ENCODE data around the gene TMEM51. TPM values are rescaled to one million over a fixed set of nuclear protein-coding genes. Genes with fewer than 3 reads are reported as not detected.

The TMEM51 gene
- total RNA-seq, 1 donor from 2014 or later, result 0.81 TPM

- H3K4me3 Mint-ChIP-seq (ENCODE audit: unreplicated experiment), result no peak overlapping the region
- H3K27me3 Mint-ChIP-seq (ENCODE audit: unreplicated experiment), result peaks cover 2% of the 10 kb centered on the region
- H3K9me3 Mint-ChIP-seq (ENCODE audit: unreplicated experiment), result no peaks in the 10 kb centered on the region
- no peak for DNase-seq (ENCODE audit: extremely low spot score, unreplicated experiment)
- no peaks in the 10 kb centered on the region for H3K36me3 Mint-ChIP-seq (ENCODE audit: unreplicated experiment)
- H3K27ac Mint-ChIP-seq (ENCODE audit: unreplicated experiment), result no peak overlapping the region
- no peak for TF ChIP-seq CTCF (IDR thresholded peaks at IDR 0.05)
- peaks cover 15% of the 10 kb centered on the region for H3K4me1 Mint-ChIP-seq (ENCODE audit: unreplicated experiment)
Observed at GRCh38 chr1:15156807-15157380, 3.3 kb downstream of the TMEM51 start.

- Mint-ChIP-seq H3K4me1 (ENCODE audit: unreplicated experiment) (peaks cover 12% of the 10 kb centered on the region), H3K9me3 (ENCODE audit: unreplicated experiment) (no peaks in the 10 kb centered on the region), H3K4me3 (ENCODE audit: unreplicated experiment) (no peak overlapping the region), H3K27me3 (ENCODE audit: unreplicated experiment) (no peaks in the 10 kb centered on the region), H3K36me3 (ENCODE audit: unreplicated experiment) (no peaks in the 10 kb centered on the region), H3K27ac (ENCODE audit: unreplicated experiment) (no peak overlapping the region)
- DNase-seq (ENCODE audit: extremely low spot score, unreplicated experiment), result no peak
- TF ChIP-seq CTCF (IDR thresholded peaks at IDR 0.05), result no peak
Observed at GRCh38 chr1:15157524-15158399, 4.2 kb downstream of the TMEM51 start.

- H3K27ac Mint-ChIP-seq (ENCODE audit: unreplicated experiment), result no peak overlapping the region
- no peaks in the 10 kb centered on the region for H3K36me3 Mint-ChIP-seq (ENCODE audit: unreplicated experiment)
- no peaks in the 10 kb centered on the region for H3K9me3 Mint-ChIP-seq (ENCODE audit: unreplicated experiment)
- no peak for TF ChIP-seq CTCF (IDR thresholded peaks at IDR 0.05)
- H3K4me3 Mint-ChIP-seq (ENCODE audit: unreplicated experiment), result no peak overlapping the region
- no peaks in the 10 kb centered on the region for H3K27me3 Mint-ChIP-seq (ENCODE audit: unreplicated experiment)
- peaks cover 12% of the 10 kb centered on the region for H3K4me1 Mint-ChIP-seq (ENCODE audit: unreplicated experiment)
- no peak for DNase-seq (ENCODE audit: extremely low spot score, unreplicated experiment)
Observed at GRCh38 chr1:15158506-15159165, 5.1 kb downstream of the TMEM51 start.

GRCh38 chr1:15159166-15159555 is 5.6 kb downstream of the TMEM51 start:
- Mint-ChIP-seq H3K9me3 (ENCODE audit: unreplicated experiment) (no peaks in the 10 kb centered on the region), H3K4me3 (ENCODE audit: unreplicated experiment) (no peak overlapping the region), H3K27me3 (ENCODE audit: unreplicated experiment) (no peaks in the 10 kb centered on the region), H3K4me1 (ENCODE audit: unreplicated experiment) (peaks cover 11% of the 10 kb centered on the region), H3K36me3 (ENCODE audit: unreplicated experiment) (no peaks in the 10 kb centered on the region), H3K27ac (ENCODE audit: unreplicated experiment) (no peak overlapping the region)
- no peak for TF ChIP-seq CTCF (IDR thresholded peaks at IDR 0.05)
- no peak for DNase-seq (ENCODE audit: extremely low spot score, unreplicated experiment)

DNA sequence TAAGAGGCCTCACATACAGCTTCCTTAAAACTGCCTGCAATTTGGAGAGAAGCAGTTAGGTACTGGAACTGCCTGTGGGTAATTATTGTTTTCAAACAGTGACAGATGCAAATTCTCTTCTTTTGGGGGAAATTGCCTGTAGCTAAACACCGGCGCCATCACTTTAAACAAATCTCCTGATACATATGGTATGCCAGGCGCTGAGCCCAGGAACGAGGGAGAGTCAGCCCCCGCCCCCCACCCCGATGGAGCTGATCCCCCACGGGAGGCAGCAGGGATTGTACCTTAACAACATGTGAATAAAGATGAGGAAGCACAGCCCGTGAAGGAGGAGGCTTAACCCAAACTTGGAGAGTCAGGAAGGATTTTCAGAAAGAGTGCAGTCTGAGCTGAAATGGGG is 7.1 kb downstream of the TMEM51 start:
- no peak overlapping the region for H3K27ac Mint-ChIP-seq (ENCODE audit: unreplicated experiment)
- H3K4me1 Mint-ChIP-seq (ENCODE audit: unreplicated experiment), result peaks cover 7% of the 10 kb centered on the region
- H3K4me3 Mint-ChIP-seq (ENCODE audit: unreplicated experiment), result no peak overlapping the region
- H3K9me3 Mint-ChIP-seq (ENCODE audit: unreplicated experiment), result no peaks in the 10 kb centered on the region
- H3K27me3 Mint-ChIP-seq (ENCODE audit: unreplicated experiment), result no peaks in the 10 kb centered on the region
- TF ChIP-seq CTCF (IDR thresholded peaks at IDR 0.05), result no peak
- H3K36me3 Mint-ChIP-seq (ENCODE audit: unreplicated experiment), result no peaks in the 10 kb centered on the region
- no peak for DNase-seq (ENCODE audit: extremely low spot score, unreplicated experiment)
